Neural progenitor cell (in vitro differentiated cells): Measurements from ENCODE around the gene COL15A1. TPM values are rescaled to one million over a fixed set of nuclear protein-coding genes. Genes with fewer than 3 reads are reported as not detected.

Experiments used
- DNase-seq: peaks from one replicate; pipeline ENCODE4 v3.0.0-alpha.2; 2016; ENCODE audit warnings: low spot score
- H2AFZ ChIP-seq: fragments of 200-600 bp; sonication (generic); replicated peaks from 2 replicates; pipeline ENCODE4 v1.6.1; 2016; ENCODE audit warnings: antibody characterized with exemption
- H3F3A ChIP-seq: fragments of 200-600 bp; sonication (generic); 2 replicates; pipeline ENCODE4 v1.6.1; 2016; ENCODE audit warnings: antibody characterized with exemption, low read depth
- H3K27ac ChIP-seq: fragments of 200-600 bp; sonication (generic); 2 replicates; pipeline ENCODE4 v1.5.1; 2016; ENCODE audit warnings: mild to moderate bottlenecking
- H3K27me3 ChIP-seq: fragments of 200-600 bp; sonication (generic); 2 replicates; pipeline ENCODE4 v1.6.1; 2016; ENCODE audit warnings: mild to moderate bottlenecking, moderate library complexity
- H3K36me3 ChIP-seq: fragments of 200-600 bp; sonication (generic); 2 replicates; pipeline ENCODE4 v1.5.1; 2016
- H3K4me1 ChIP-seq: fragments of 200-600 bp; sonication (generic); 2 replicates; pipeline ENCODE4 v1.6.1; 2016; ENCODE audit warnings: mixed run types
- H3K4me2 ChIP-seq: fragments of 200-600 bp; sonication (generic); 2 replicates; pipeline ENCODE4 v1.6.1; 2016
- H3K4me3 ChIP-seq: fragments of 200-600 bp; sonication (generic); 2 replicates; pipeline ENCODE4 v1.5.1; 2016
- H3K79me2 ChIP-seq: fragments of 200-600 bp; sonication (generic); 2 replicates; pipeline ENCODE4 v1.6.1; 2016; ENCODE audit warnings: low read depth
- H3K9ac ChIP-seq: fragments of 200-600 bp; sonication (generic); 2 replicates; pipeline ENCODE4 v1.6.1; 2016
- H3K9me3 ChIP-seq: fragments of 200-600 bp; sonication (generic); 2 replicates; pipeline ENCODE4 v1.5.1; 2016; ENCODE audit warnings: low read depth
- H4K20me1 ChIP-seq: fragments of 200-600 bp; sonication (generic); 2 replicates; pipeline ENCODE4 v1.6.1; 2016; ENCODE audit warnings: low read depth
- H3K27ac Mint-ChIP-seq: 3 replicates; pipeline ENCODE4 v1.8.0; 2021; ENCODE audit warnings: mixed read lengths
- H3K27me3 Mint-ChIP-seq: 2 replicates; pipeline ENCODE4 v1.8.0; 2022; ENCODE audit warnings: low read depth, mild to moderate bottlenecking, inconsistent platforms, moderate library complexity, mixed read lengths; ENCODE audit not compliant: insufficient read depth
- H3K36me3 Mint-ChIP-seq: 3 replicates; pipeline ENCODE4 v1.8.0; 2021; ENCODE audit warnings: mixed read lengths
- H3K4me1 Mint-ChIP-seq: 3 replicates; pipeline ENCODE4 v1.8.0; 2021; ENCODE audit warnings: mixed read lengths
- H3K4me3 Mint-ChIP-seq: 3 replicates; pipeline ENCODE4 v1.8.0; 2021; ENCODE audit warnings: mild to moderate bottlenecking, moderate library complexity, mixed read lengths
- H3K9me3 Mint-ChIP-seq: 3 replicates; pipeline ENCODE4 v1.8.0; 2020; ENCODE audit warnings: mixed read lengths
- CTCF ChIP-seq: fragments of 200-600 bp; sonication (generic); IDR thresholded peaks from 2 replicates; pipeline ENCODE4 v1.5.1; 2017; ENCODE audit warnings: antibody characterized with exemption, mild to moderate bottlenecking
- EZH2 ChIP-seq: fragments of 200-600 bp; sonication (generic); IDR thresholded peaks from 2 replicates; pipeline ENCODE4 v1.6.1; 2017; ENCODE audit warnings: antibody characterized with exemption, mild to moderate bottlenecking, moderate library complexity
- EZH2phosphoT487 ChIP-seq: fragments of 200-600 bp; sonication (generic); IDR thresholded peaks from 2 replicates; pipeline ENCODE4 v1.6.1; 2017; ENCODE audit warnings: antibody characterized with exemption
- total RNA-seq: library from RNA; depleted of rRNA; stranded (reverse); fragments of >200 nt; gene quantifications from 2 replicates; pipeline ENCODE4 v1.2.3, GENCODE V29; 2015; ENCODE audit warnings: low replicate concordance

The COL15A1 gene
- total RNA-seq, 1 donor from 2014 or later, result 3.2 TPM

- Histone ChIP-seq H3K9ac (no peak overlapping the region), H3K9me3 (no peaks in the 10 kb centered on the region), H4K20me1 (no peaks in the 10 kb centered on the region), H3K4me2 (no peak overlapping the region), H3K27ac (no peak overlapping the region), H2AFZ (no peak overlapping the region), H3F3A (no peaks in the 10 kb centered on the region), H3K4me3 (no peak overlapping the region), H3K36me3 (no peaks in the 10 kb centered on the region), H3K4me1 (peaks cover 9% of the 10 kb centered on the region), H3K79me2 (no peaks in the 10 kb centered on the region), H3K27me3 (no peaks in the 10 kb centered on the region)
- no peaks in the 10 kb centered on the region for H3K36me3 Mint-ChIP-seq
- H3K4me3 Mint-ChIP-seq, result no peak overlapping the region
- H3K9me3 Mint-ChIP-seq, result peaks cover 14% of the 10 kb centered on the region
- H3K4me1 Mint-ChIP-seq, result peaks cover 15% of the 10 kb centered on the region
- no peak for DNase-seq
- no peak for TF ChIP-seq CTCF
- no peak for TF ChIP-seq EZH2
- no peak for TF ChIP-seq EZH2phosphoT487
- H3K27me3 Mint-ChIP-seq, result peaks cover 6% of the 10 kb centered on the region
- no peak overlapping the region for H3K27ac Mint-ChIP-seq
Measured at GRCh38 chr9:98994172-98995058, 50.7 kb downstream of the COL15A1 start.

DNA sequence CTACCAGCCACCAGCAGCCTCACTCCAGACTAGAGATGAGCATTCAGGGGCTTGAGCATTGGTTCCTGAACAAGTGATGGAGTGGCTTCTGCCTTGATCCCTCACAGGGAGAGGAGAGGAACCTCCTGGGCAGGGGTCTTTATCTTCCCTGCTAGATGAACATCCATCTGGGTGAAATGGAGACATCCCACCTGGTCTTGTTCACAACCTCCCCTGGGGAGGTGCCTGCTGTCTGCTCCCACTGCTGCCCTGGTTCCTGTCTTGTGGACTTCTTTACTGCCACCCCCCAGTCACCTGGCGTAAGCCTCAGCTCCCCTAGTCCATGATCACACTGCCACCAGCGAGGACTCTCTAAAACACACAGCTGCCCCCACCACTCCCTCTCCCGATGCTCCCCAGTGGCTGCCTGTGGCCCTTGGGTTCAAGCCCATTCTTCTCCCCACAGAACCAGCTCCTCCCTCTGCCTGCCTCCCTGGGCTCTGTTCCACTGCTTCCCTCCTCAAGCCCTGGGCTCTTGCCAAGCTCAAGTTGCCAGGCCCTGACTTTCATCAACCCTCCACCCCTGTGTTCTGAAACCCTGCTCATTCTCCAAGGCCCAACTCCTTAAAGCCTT is 51.5 kb downstream of the COL15A1 start:
- Histone ChIP-seq H3K4me2 (no peak overlapping the region), H3K4me3 (no peak overlapping the region), H3F3A (no peaks in the 10 kb centered on the region), H3K36me3 (no peaks in the 10 kb centered on the region), H3K4me1 (peaks cover 9% of the 10 kb centered on the region), H3K27me3 (no peaks in the 10 kb centered on the region), H3K27ac (no peak overlapping the region), H2AFZ (no peak overlapping the region), H3K9ac (no peak overlapping the region), H4K20me1 (no peaks in the 10 kb centered on the region), H3K79me2 (no peaks in the 10 kb centered on the region), H3K9me3 (no peaks in the 10 kb centered on the region)
- Mint-ChIP-seq H3K36me3 (no peaks in the 10 kb centered on the region), H3K4me3 (no peak overlapping the region), H3K4me1 (peaks cover 9% of the 10 kb centered on the region), H3K27ac (peak overlapping the region; percentile 87), H3K9me3 (peaks cover 14% of the 10 kb centered on the region), H3K27me3 (peaks cover 6% of the 10 kb centered on the region)
- no peak for DNase-seq
- TF ChIP-seq EZH2phosphoT487 (no peak), CTCF (no peak), EZH2 (no peak)

DNA sequence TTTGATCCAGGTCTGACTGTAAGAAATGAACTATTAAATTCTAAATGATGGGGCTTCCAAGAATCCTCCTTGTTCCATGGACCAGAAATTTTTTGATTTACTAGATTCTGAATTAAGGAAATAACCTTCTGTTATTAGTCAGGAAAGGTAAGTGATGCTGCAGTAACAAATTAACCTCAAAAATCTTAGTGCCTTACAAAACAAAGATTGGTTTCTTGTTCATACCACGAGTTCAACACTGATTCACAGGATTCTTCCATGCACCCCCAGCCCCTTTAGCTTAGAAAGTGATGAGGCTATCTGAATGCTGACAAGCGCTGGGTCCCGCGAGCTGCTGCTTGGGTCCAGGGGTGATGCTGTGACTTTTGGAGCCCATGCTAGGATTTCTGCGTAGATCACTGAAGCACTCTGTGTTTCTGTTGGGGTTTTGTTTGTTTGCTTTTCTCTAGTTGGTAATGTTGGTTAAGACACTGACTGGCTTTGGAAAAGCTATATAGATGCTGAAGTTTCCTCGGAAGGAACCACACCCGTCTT is 52.3 kb downstream of the COL15A1 start:
- Histone ChIP-seq H3K4me3 (no peak overlapping the region), H3K9me3 (no peaks in the 10 kb centered on the region), H3K4me2 (no peak overlapping the region), H3K4me1 (peaks cover 11% of the 10 kb centered on the region), H3K27ac (no peak overlapping the region), H3K27me3 (no peaks in the 10 kb centered on the region), H4K20me1 (no peaks in the 10 kb centered on the region), H3K36me3 (no peaks in the 10 kb centered on the region), H2AFZ (no peak overlapping the region), H3K9ac (no peak overlapping the region), H3K79me2 (no peaks in the 10 kb centered on the region), H3F3A (peaks cover 6% of the 10 kb centered on the region)
- peaks cover 16% of the 10 kb centered on the region for H3K4me1 Mint-ChIP-seq
- H3K27me3 Mint-ChIP-seq, result peaks cover 2% of the 10 kb centered on the region
- peaks cover 14% of the 10 kb centered on the region for H3K9me3 Mint-ChIP-seq
- no peak for TF ChIP-seq EZH2phosphoT487
- TF ChIP-seq EZH2, result no peak
- TF ChIP-seq CTCF, result no peak
- no peak for DNase-seq
- no peak overlapping the region for H3K27ac Mint-ChIP-seq
- H3K36me3 Mint-ChIP-seq, result no peaks in the 10 kb centered on the region
- H3K4me3 Mint-ChIP-seq, result no peak overlapping the region
